Panc1 (cell line): ENCODE results near the gene GUCY1A2. TPM values are rescaled to one million over a fixed set of nuclear protein-coding genes. Genes with fewer than 3 reads are reported as not detected.

Source experiments
- ATAC-seq: fragments of 200-7000 bp; cut with Tn5 transposase; 2 replicates; pipeline ENCODE4 v1.9.1; 2020; ENCODE audit warnings: mild to moderate bottlenecking, moderate library complexity
- BruUV-seq: library from RNA; stranded (reverse); fragments of 400-500 nt; replicated peaks from 2 replicates; lab custom pipeline; 2021; lab: Mats Ljungman, UMichigan
- CTCF ChIA-PET: fragments of 300-600 bp; sonication (Branson Sonifier 250); formaldehyde crosslinking; loops from one replicate; lab custom pipeline; 2022; ENCODE audit warnings: antibody characterized with exemption; lab: Charles Lee
- POLR2A ChIA-PET: fragments of 300-600 bp; sonication (Branson Sonifier 250); formaldehyde crosslinking; loops from one replicate; lab custom pipeline; 2022; ENCODE audit warnings: antibody characterized with exemption; lab: Charles Lee
- DNase-seq: peaks from one replicate; pipeline ENCODE4 v3.0.0-alpha.2; 2010; ENCODE audit warnings: low read depth, low spot score
- H3K27ac ChIP-seq: 2 replicates; pipeline ENCODE4 v1.5.1; 2011; ENCODE audit warnings: mild to moderate bottlenecking, low read length, inconsistent platforms
- H3K27me3 ChIP-seq: fragments of 200-500 bp; sonication (Bioruptor generic); 2 replicates; pipeline ENCODE4 v1.6.0; 2014; ENCODE audit warnings: low read length, inconsistent platforms; ENCODE audit not compliant: control insufficient read depth, insufficient read depth
- H3K36me3 ChIP-seq: fragments of 200-500 bp; sonication (Bioruptor generic); 2 replicates; pipeline ENCODE4 v1.5.1; 2014; ENCODE audit warnings: inconsistent platforms, mild to moderate bottlenecking, low read length, moderate library complexity; ENCODE audit not compliant: control insufficient read depth, insufficient read depth
- H3K4me1 ChIP-seq: 2 replicates; pipeline ENCODE4 v1.5.1; 2011; ENCODE audit warnings: inconsistent platforms, mild to moderate bottlenecking, low read length, moderate library complexity; ENCODE audit not compliant: control insufficient read depth, insufficient read depth
- H3K4me3 ChIP-seq, 2 experiments: 2 replicates each; pipeline ENCODE4 v1.5.1; 2011 to 2012; ENCODE audit warnings: low read depth in 2 of 2, low read length in 2 of 2, mild to moderate bottlenecking in 2 of 2, inconsistent platforms in 1 of 2, moderate library complexity in 1 of 2
- H3K9me3 ChIP-seq: fragments of 200-500 bp; sonication (Bioruptor generic); 2 replicates; pipeline ENCODE4 v1.5.1; 2014; ENCODE audit warnings: low read depth, mild to moderate bottlenecking, inconsistent platforms, low read length, moderate library complexity; ENCODE audit not compliant: control insufficient read depth, insufficient read depth
- POLR2AphosphoS5 ChIP-seq: IDR thresholded peaks from 2 replicates; pipeline ENCODE4 v1.6.1; 2012; ENCODE audit warnings: mild to moderate bottlenecking, low read depth, low read length, moderate library complexity
- SIN3A ChIP-seq: IDR thresholded peaks from 2 replicates; pipeline ENCODE4 v1.6.1; 2012; ENCODE audit warnings: low read depth, mild to moderate bottlenecking, low read length, moderate library complexity, borderline replicate concordance; ENCODE audit not compliant: insufficient read depth
- TCF7L2 ChIP-seq: IDR thresholded peaks from 2 replicates; pipeline ENCODE4 v1.6.1; 2011; ENCODE audit warnings: mild to moderate bottlenecking, low read depth, low read length, inconsistent platforms
- in situ Hi-C: cut with HindIII; loops from 2 replicates; pipeline ENCODE4 v1.10.0; 2016; ENCODE audit warnings: low sequenced_read_pairs, low pct_unique_long_range_greater_than_20kb
- intact Hi-C: fragments of 100-400 bp; cut with micrococcal nuclease; formaldehyde crosslinking; loops from one replicate; pipeline ENCODE4 v1.10.0; 2022; ENCODE audit not compliant: unreplicated experiment
- total RNA-seq: library from RNA; stranded (reverse); gene quantifications from one replicate; pipeline ENCODE4 v1.2.1, GENCODE V29; 2021; ENCODE audit not compliant: unreplicated experiment
- TF ChIP-seq, protein P1 (sequence below): fragments of 450-650 bp; IDR thresholded peaks from 2 replicates; pipeline ENCODE4 v1.5.1; 2017; ENCODE audit warnings: mild to moderate bottlenecking
- TF ChIP-seq, protein P2 (sequence below), 2 experiments: IDR thresholded peaks; 2 replicates each; pipeline ENCODE4 v1.6.1; 2011 to 2012; ENCODE audit warnings: low read depth in 2 of 2, control low read depth in 1 of 2, low read length in 1 of 2, mild to moderate bottlenecking in 1 of 2, moderate library complexity in 1 of 2; ENCODE audit not compliant: insufficient read depth in 1 of 2

The GUCY1A2 gene
- total RNA-seq, 1 experiment from 2014 or later, result 1.9 TPM

DNA sequence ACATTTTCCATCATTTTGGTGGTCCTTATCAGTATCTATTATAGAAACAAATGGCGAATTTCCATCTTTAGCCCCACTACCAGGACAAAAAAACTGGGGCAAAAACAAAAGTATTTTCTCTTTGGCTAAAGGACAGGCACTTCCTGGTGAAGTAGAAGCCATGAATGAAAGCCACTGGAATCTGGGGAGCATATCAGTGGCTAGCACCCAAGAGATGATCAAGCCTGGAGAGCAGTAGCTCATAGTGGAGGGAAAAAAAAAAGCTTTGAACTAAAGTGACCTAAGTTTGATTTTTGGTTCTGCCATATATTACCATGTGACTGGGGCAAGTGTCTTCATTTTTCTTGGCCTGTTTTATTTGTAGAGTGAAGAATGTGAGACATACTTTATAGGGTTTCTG is 272.3 kb downstream of the GUCY1A2 start:
- no peaks in the 10 kb centered on the region for H3K36me3 ChIP-seq
- TF ChIP-seq POLR2AphosphoS5 (no peak), SIN3A (no peak), TCF7L2 (no peak)
- TF ChIP-seq, protein P1, sequence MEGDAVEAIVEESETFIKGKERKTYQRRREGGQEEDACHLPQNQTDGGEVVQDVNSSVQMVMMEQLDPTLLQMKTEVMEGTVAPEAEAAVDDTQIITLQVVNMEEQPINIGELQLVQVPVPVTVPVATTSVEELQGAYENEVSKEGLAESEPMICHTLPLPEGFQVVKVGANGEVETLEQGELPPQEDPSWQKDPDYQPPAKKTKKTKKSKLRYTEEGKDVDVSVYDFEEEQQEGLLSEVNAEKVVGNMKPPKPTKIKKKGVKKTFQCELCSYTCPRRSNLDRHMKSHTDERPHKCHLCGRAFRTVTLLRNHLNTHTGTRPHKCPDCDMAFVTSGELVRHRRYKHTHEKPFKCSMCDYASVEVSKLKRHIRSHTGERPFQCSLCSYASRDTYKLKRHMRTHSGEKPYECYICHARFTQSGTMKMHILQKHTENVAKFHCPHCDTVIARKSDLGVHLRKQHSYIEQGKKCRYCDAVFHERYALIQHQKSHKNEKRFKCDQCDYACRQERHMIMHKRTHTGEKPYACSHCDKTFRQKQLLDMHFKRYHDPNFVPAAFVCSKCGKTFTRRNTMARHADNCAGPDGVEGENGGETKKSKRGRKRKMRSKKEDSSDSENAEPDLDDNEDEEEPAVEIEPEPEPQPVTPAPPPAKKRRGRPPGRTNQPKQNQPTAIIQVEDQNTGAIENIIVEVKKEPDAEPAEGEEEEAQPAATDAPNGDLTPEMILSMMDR, result no peak
- TF ChIP-seq, protein P2, sequence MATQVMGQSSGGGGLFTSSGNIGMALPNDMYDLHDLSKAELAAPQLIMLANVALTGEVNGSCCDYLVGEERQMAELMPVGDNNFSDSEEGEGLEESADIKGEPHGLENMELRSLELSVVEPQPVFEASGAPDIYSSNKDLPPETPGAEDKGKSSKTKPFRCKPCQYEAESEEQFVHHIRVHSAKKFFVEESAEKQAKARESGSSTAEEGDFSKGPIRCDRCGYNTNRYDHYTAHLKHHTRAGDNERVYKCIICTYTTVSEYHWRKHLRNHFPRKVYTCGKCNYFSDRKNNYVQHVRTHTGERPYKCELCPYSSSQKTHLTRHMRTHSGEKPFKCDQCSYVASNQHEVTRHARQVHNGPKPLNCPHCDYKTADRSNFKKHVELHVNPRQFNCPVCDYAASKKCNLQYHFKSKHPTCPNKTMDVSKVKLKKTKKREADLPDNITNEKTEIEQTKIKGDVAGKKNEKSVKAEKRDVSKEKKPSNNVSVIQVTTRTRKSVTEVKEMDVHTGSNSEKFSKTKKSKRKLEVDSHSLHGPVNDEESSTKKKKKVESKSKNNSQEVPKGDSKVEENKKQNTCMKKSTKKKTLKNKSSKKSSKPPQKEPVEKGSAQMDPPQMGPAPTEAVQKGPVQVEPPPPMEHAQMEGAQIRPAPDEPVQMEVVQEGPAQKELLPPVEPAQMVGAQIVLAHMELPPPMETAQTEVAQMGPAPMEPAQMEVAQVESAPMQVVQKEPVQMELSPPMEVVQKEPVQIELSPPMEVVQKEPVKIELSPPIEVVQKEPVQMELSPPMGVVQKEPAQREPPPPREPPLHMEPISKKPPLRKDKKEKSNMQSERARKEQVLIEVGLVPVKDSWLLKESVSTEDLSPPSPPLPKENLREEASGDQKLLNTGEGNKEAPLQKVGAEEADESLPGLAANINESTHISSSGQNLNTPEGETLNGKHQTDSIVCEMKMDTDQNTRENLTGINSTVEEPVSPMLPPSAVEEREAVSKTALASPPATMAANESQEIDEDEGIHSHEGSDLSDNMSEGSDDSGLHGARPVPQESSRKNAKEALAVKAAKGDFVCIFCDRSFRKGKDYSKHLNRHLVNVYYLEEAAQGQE (IDR thresholded peaks at IDR 0.05; ENCODE audit: insufficient read depth in 1 of 2, low read depth in 2 of 2, low read length in 1 of 2), result no peak
- ChIA-PET CTCF (no interaction called here), POLR2A (no interaction called here)
- H3K27me3 ChIP-seq, result no peaks in the 10 kb centered on the region
- in situ Hi-C loops (no loop called here), intact Hi-C loops (no loop called here)
- BruUV-seq, result no TSS peak
- DNase-seq (no peak), ATAC-seq (no peak)
- no peak overlapping the region for H3K27ac ChIP-seq
- H3K4me3 ChIP-seq, result no peak overlapping the region
- H3K9me3 ChIP-seq, result no peaks in the 10 kb centered on the region
- H3K4me1 ChIP-seq, result no peaks in the 10 kb centered on the region

DNA sequence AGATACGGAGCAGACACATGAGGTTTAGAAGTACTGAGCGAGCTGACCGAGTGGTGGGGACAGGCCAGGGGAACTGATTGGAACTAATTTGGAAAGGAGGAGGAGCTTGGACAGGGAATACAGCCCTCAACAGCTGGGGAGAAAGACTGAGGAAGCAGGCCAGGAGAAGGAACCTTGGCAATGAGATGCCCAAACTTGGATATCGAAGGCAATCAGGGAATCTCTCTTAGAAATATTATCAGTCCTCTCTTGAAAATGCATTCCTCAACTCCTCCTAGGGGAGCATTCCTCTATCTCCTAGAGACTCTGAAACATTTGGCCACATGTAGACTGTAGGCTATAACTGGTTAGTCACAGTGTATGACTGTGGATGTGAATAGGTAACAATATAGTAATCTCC is 284.6 kb downstream of the GUCY1A2 start:
- Histone ChIP-seq H3K27me3 (no peaks in the 10 kb centered on the region), H3K27ac (no peak overlapping the region), H3K36me3 (no peaks in the 10 kb centered on the region), H3K4me1 (no peaks in the 10 kb centered on the region), H3K4me3 (no peak overlapping the region), H3K9me3 (no peaks in the 10 kb centered on the region)
- in situ Hi-C loops, result no loop called here
- TF ChIP-seq, protein P2 (IDR thresholded peaks at IDR 0.05; ENCODE audit: insufficient read depth in 1 of 2, low read depth in 2 of 2, low read length in 1 of 2), result no peak
- TF ChIP-seq SIN3A, result no peak
- no peak for TF ChIP-seq TCF7L2
- TF ChIP-seq, protein P1, result no peak
- TF ChIP-seq POLR2AphosphoS5, result no peak
- no peak for DNase-seq
- CTCF ChIA-PET, result no interaction called here
- no TSS peak for BruUV-seq
- ATAC-seq, result no peak
- POLR2A ChIA-PET, result no interaction called here
- intact Hi-C loops, result no loop called here
